Measurements from ENCODE around the gene CCDC88C. TPM values are rescaled to one million over a fixed set of nuclear protein-coding genes. Genes with fewer than 3 reads are reported as not detected.

CCDC88C gene
- total and polyA plus RNA-seq, 2 donors (not counting 3 experiments of a cell fraction or from before 2014, with no cell fraction given): 11.4 to 52.1 TPM

DNA sequence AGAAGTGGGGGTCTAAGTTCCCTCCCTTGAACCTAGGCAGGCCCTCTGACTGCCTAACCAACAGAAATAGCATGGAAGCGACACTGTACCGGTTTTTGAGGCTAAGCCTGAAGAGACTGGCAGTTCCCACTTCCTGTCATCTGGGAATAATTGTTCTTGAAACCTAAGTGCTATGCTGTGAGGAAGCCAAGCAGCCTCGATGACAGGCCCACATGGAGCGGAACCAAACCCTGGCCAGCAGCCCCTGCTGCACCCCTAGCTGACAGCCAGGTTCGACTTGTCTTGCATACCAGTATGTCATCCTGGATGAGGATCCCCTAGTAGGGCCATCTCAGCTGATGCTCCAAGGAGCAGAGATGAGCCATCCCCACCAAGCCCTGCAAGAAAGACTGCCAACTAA lies 166.7 kb downstream of the CCDC88C start:
- DNase-seq (ENCODE audit: low read depth, low spot score) (no peak), FAIRE-seq (peak; percentile 18)
- H2AFZ ChIP-seq (ENCODE audit: low read depth, low read length): no peak overlapping the region

More for the DNA sequence above, 166.7 kb downstream of the CCDC88C start:
- Histone ChIP-seq H3K9me3 (replicated peaks; ENCODE audit: control insufficient read depth, insufficient read depth, low read length) (no peaks in the 10 kb centered on the region), H4K20me1 (replicated peaks; ENCODE audit: control insufficient read depth, extremely low read depth, insufficient read depth, low read length) (no peaks in the 10 kb centered on the region), H3K4me2 (ENCODE audit: insufficient read depth, low read length) (no peak overlapping the region), H3K9ac (replicated peaks; ENCODE audit: extremely low read depth, insufficient read depth, low read length) (no peak overlapping the region), H3K4me3 (replicated peaks in 1 of 3; ENCODE audit: insufficient read depth in 1 of 3, low read depth in 1 of 3, low read length in 3 of 3) (no peak overlapping the region), H3K4me1 (ENCODE audit: control insufficient read depth, extremely low read depth, insufficient read depth, low read length) (peaks cover 2% of the 10 kb centered on the region), H3K9me1 (replicated peaks; ENCODE audit: control insufficient read depth, extremely low read depth, insufficient read depth, low read length) (no peaks in the 10 kb centered on the region), H3K36me3 (ENCODE audit: control insufficient read depth in 2 of 2, extremely low read depth in 1 of 2, insufficient read depth in 2 of 2, low read length in 2 of 2) (no peaks in the 10 kb centered on the region), H3K27me3 (ENCODE audit: control insufficient read depth in 2 of 2, insufficient read depth in 2 of 2, low read length in 2 of 2) (no peaks in the 10 kb centered on the region), H3K79me2 (ENCODE audit: control insufficient read depth, insufficient read depth, low read length) (no peaks in the 10 kb centered on the region), H3K27ac (ENCODE audit: insufficient read depth, low read depth, low read length) (no peak overlapping the region)
- BruUV-seq (replicated peaks): no TSS peak
- ChIA-PET POLR2A (no interaction called here), CTCF (interaction anchor here (2.5 kb wide), 1 partner anchor 74 kb away, joined by 10 read pairs; no protein-coding TSS in a partner anchor)
- dilution Hi-C loops (cut with MboI; ENCODE audit: extremely low pct_ligation_motif_present, low sequenced_read_pairs): no loop called here
- intact Hi-C loops (cut with micrococcal nuclease): no loop called here
- TF ChIP-seq, protein P1, sequence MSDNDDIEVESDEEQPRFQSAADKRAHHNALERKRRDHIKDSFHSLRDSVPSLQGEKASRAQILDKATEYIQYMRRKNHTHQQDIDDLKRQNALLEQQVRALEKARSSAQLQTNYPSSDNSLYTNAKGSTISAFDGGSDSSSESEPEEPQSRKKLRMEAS (IDR thresholded peaks at IDR 0.05; ENCODE audit: insufficient read depth, insufficient read length): no peak
- TF ChIP-seq JUN (IDR thresholded peaks at IDR 0.05; ENCODE audit: borderline replicate concordance, insufficient read depth, insufficient read length, low read depth) (no peak), GATA2 (IDR thresholded peaks at IDR 0.05; ENCODE audit: insufficient read depth, insufficient read length, low read depth, low read length) (no peak), EZH2 (IDR thresholded peaks at IDR 0.05; ENCODE audit: borderline replicate concordance, low read depth, low read length, severe bottlenecking) (no peak), MYC (IDR thresholded peaks at IDR 0.05; ENCODE audit: low read depth, low read length) (no peak), POLR2AphosphoS5 (IDR thresholded peaks at IDR 0.05; ENCODE audit: insufficient read depth, low read depth, low read length) (no peak), POLR2A (IDR thresholded peaks at IDR 0.05; ENCODE audit: low read depth, low read length) (no peak), FOS (IDR thresholded peaks at IDR 0.05; ENCODE audit: borderline replicate concordance, insufficient read depth, low read length) (no peak)
- TF ChIP-seq, protein P2, sequence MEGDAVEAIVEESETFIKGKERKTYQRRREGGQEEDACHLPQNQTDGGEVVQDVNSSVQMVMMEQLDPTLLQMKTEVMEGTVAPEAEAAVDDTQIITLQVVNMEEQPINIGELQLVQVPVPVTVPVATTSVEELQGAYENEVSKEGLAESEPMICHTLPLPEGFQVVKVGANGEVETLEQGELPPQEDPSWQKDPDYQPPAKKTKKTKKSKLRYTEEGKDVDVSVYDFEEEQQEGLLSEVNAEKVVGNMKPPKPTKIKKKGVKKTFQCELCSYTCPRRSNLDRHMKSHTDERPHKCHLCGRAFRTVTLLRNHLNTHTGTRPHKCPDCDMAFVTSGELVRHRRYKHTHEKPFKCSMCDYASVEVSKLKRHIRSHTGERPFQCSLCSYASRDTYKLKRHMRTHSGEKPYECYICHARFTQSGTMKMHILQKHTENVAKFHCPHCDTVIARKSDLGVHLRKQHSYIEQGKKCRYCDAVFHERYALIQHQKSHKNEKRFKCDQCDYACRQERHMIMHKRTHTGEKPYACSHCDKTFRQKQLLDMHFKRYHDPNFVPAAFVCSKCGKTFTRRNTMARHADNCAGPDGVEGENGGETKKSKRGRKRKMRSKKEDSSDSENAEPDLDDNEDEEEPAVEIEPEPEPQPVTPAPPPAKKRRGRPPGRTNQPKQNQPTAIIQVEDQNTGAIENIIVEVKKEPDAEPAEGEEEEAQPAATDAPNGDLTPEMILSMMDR (IDR thresholded peaks at IDR 0.05; ENCODE audit: extremely low read depth in 1 of 2, insufficient read depth in 1 of 2, low read depth in 1 of 2, low read length in 2 of 2): no peak

Measured in endothelial cell of umbilical vein (primary cell).